Esophagus squamous epithelium (tissue), 5 donors: ENCODE measurements around the gene ARL5A. TPM values are rescaled to one million over a fixed set of nuclear protein-coding genes. Genes with fewer than 3 reads are reported as not detected.

Experiments used
- DNase-seq: peaks from one replicate; lab custom pipeline; 2025; lab: John Stamatoyannopoulos, UW
- H3K27ac ChIP-seq, 4 donors: fragments of 200-600 bp; sonication (generic); one replicate each; pipeline ENCODE4 v1.5.1; 2016 to 2019; ENCODE audit warnings: mild to moderate bottlenecking in 1 of 4
- H3K27me3 ChIP-seq, 4 donors: fragments of 200-600 bp; sonication (generic); 1 replicate in 3 of 4; 2 replicates in 1 of 4; pipeline versions ENCODE4 v1.5.1 to v1.6.0; 2017 to 2021; ENCODE audit warnings: antibody characterized with exemption in 1 of 4
- H3K36me3 ChIP-seq, 3 donors: fragments of 200-600 bp; sonication (generic); one replicate each; pipeline ENCODE4 v1.5.1; 2016 to 2019
- H3K4me1 ChIP-seq, 3 donors: fragments of 200-600 bp; sonication (generic); one replicate each; pipeline ENCODE4 v1.5.1; 2017 to 2019
- H3K4me3 ChIP-seq, 4 donors: fragments of 200-600 bp; sonication (generic); 1 replicate in 3 of 4; 2 replicates in 1 of 4; pipeline ENCODE4 v1.5.1; 2016 to 2019; ENCODE audit warnings: mild to moderate bottlenecking in 2 of 4, moderate library complexity in 1 of 4
- H3K9me3 ChIP-seq, 3 donors: fragments of 200-600 bp; sonication (generic); one replicate each; pipeline ENCODE4 v1.5.1; 2016 to 2019
- POLR2A ChIP-seq, 4 donors: fragments of 450-650 bp; IDR thresholded peaks; one replicate each; pipeline ENCODE4 v1.6.1; 2017; ENCODE audit warnings: antibody characterized with exemption in 4 of 4, mild to moderate bottlenecking in 4 of 4, moderate library complexity in 3 of 4
- WGBS, 2 donors: methylation state at CpG; one replicate each; pipeline ENCODE4 v1.1.5; 2018; 5-methylcytosine and 5-hydroxymethylcytosine counted together
- intact Hi-C: fragments of 100-400 bp; cut with DNase I; formaldehyde crosslinking; loops from one replicate; pipeline ENCODE4 v1.15.0; 2022
- total RNA-seq, 4 donors: library from RNA; depleted of rRNA; stranded (reverse); fragments of >200 nt; gene quantifications; one replicate each; pipeline ENCODE4 v1.1.0, GENCODE V29; 2016
- TF ChIP-seq, protein P1 (sequence below), 6 experiments: fragments of 450-650 bp in 4 of 6; fragments of 200-600 bp in 2 of 6; sonication (generic) in 2 of 6; IDR thresholded peaks; one replicate each; pipeline ENCODE4 v1.5.1; 2016 to 2019; ENCODE audit warnings: antibody characterized with exemption in 6 of 6, mild to moderate bottlenecking in 4 of 6, moderate library complexity in 4 of 6
- donor health status: DM: yes; HTN: yes; CAD: no.

The ARL5A gene
- total RNA-seq, 4 donors from 2014 or later: 41.8 to 81.5 (median 47.2) TPM

DNA sequence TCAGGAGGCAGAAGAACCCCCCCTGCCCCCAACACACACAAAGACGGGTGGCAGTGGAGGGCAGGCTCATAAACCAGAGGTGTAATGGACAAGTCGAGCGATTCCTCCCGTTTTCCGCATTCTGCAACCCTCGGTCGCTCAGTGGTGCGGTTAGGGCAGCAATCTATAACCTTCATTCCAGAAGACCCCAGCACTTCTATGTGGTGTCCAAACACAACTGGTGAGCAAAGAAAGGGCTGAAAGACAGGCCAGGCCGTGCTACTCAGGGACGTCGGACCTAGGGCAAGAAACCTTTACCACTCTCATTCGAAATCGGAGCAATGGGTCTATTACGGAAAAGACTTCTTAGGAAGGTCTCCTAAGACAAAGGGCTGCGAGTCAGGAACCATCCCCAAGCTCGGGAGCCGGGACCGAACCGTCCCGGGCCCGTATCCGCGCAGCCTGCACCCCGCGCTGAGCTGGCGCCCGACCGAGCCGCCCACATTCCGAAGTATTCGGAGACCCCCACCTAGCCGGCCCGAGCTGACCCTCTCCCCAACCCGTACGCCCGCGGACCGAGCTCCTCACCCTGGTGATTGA, 568 bp downstream of the ARL5A start:
- H3K27me3 ChIP-seq: no peaks in the 10 kb centered on the region
- 1% methylated on average over 21 to 38 of the region's 38 CpGs for WGBS, 2 donors
- intact Hi-C loops: no loop called here
- H3K4me1 ChIP-seq: peaks cover 6 to 55% (median 24%) of the 10 kb centered on the region in 3 donors
- H3K36me3 ChIP-seq: no peaks in the 10 kb centered on the region
- peak overlapping the region; percentile 66 to 93 (median 80) for H3K4me3 ChIP-seq
- no peaks in the 10 kb centered on the region for H3K9me3 ChIP-seq
- no peak for DNase-seq
- TF ChIP-seq, protein P1, sequence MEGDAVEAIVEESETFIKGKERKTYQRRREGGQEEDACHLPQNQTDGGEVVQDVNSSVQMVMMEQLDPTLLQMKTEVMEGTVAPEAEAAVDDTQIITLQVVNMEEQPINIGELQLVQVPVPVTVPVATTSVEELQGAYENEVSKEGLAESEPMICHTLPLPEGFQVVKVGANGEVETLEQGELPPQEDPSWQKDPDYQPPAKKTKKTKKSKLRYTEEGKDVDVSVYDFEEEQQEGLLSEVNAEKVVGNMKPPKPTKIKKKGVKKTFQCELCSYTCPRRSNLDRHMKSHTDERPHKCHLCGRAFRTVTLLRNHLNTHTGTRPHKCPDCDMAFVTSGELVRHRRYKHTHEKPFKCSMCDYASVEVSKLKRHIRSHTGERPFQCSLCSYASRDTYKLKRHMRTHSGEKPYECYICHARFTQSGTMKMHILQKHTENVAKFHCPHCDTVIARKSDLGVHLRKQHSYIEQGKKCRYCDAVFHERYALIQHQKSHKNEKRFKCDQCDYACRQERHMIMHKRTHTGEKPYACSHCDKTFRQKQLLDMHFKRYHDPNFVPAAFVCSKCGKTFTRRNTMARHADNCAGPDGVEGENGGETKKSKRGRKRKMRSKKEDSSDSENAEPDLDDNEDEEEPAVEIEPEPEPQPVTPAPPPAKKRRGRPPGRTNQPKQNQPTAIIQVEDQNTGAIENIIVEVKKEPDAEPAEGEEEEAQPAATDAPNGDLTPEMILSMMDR (IDR thresholded peaks at IDR 0.05): no peak
- no peak for TF ChIP-seq POLR2A (IDR thresholded peaks at IDR 0.05)
- H3K27ac ChIP-seq: peak overlapping the region; percentile 90 to 92 (median 91)

DNA sequence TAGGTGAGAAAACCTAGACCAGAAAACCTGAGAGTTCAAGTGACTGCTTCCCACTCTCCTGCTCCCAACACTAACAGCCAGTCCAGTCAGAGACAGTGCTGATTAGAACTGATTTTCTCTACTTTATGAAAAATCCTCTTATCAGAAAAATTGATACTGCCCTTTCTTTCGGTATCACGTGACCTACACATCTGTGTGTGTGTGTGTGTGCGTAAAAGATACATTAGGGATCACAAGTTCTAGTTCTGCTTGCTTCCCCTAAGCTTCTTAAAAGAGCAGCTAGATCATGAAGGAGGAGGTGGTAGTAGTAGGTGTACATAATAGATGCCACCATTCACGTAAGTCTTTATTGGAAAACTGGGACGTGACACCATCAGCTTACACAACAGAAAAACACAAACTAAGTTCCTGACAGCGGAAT, 1.5 kb downstream of the ARL5A start:
- 20 to 34% methylated on average over 6 of the region's 6 CpGs for WGBS, 2 donors
- H3K4me1 ChIP-seq: peaks cover 6 to 59% (median 24%) of the 10 kb centered on the region in 3 donors

DNA sequence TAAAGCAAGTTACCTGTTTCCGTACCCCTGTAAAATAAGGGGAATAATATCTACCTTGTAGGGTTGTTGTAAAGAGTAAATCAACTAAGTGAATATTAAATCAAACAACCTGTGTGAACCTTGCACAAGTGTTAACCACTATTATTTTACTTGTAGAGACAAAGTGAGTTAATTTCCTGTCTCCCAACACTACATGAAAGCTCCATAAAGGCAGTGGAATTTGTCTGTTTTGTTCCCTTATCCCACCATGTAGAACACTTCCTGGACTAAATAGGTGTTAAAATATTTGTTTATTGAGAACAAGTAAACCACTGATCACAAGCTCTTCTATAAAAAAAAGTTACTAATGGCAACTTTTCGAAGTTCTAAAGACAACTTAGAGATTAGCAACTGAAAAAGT, 3.3 kb downstream of the ARL5A start:
- no peaks in the 10 kb centered on the region for H3K36me3 ChIP-seq
- intact Hi-C loops: no loop called here
- 58 to 65% methylated on average over 2 of the region's 2 CpGs for WGBS, 2 donors
- DNase-seq: no peak
- H3K4me1 ChIP-seq: peaks cover 6 to 64% (median 24%) of the 10 kb centered on the region in 3 donors
- H3K4me3 ChIP-seq: no peak overlapping the region
- H3K9me3 ChIP-seq: no peaks in the 10 kb centered on the region
- no peaks in the 10 kb centered on the region for H3K27me3 ChIP-seq
- TF ChIP-seq, protein P1 (IDR thresholded peaks at IDR 0.05): no peak
- TF ChIP-seq POLR2A (IDR thresholded peaks at IDR 0.05): no peak
- peak overlapping the region in 1 of 4 donors; percentile 9 for H3K27ac ChIP-seq

More for the DNA sequence above, 1.5 kb downstream of the ARL5A start:
- Histone ChIP-seq H3K9me3 (no peaks in the 10 kb centered on the region), H3K36me3 (no peaks in the 10 kb centered on the region), H3K27ac (peak overlapping the region in 2 of 4 donors; percentile 91), H3K27me3 (no peaks in the 10 kb centered on the region), H3K4me3 (peak overlapping the region; percentile 66 to 93 (median 80))
- DNase-seq: no peak
- TF ChIP-seq, protein P1 (IDR thresholded peaks at IDR 0.05): no peak
- TF ChIP-seq POLR2A (IDR thresholded peaks at IDR 0.05): no peak
- intact Hi-C loops: no loop called here

DNA sequence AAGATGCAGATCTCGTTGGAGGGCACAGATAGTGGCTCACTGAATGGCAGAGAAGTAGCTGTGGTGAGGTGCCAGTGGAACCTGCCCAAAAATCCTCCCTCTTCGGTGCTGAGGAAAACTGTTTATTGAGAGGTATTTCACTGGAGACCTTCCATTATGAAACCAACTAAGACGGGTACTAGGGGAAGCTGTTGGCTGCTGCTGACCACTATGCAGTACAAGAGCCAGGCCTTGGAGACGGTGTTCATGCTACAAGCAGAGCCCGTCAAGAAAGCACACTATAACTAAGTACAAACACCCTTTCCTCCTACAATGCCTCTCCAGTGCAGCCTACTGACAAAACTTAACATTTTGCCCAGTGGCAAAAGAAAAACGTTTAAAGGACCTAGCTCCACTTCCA, 4.6 kb downstream of the ARL5A start:
- Histone ChIP-seq H3K4me3 (no peak overlapping the region), H3K9me3 (no peaks in the 10 kb centered on the region), H3K4me1 (peaks cover 6 to 60% (median 20%) of the 10 kb centered on the region in 3 donors), H3K36me3 (no peaks in the 10 kb centered on the region), H3K27me3 (no peaks in the 10 kb centered on the region), H3K27ac (no peak overlapping the region)
- 56 to 66% methylated on average over 6 of the region's 6 CpGs for WGBS, 2 donors
- TF ChIP-seq, protein P1 (IDR thresholded peaks at IDR 0.05): no peak
- no peak for TF ChIP-seq POLR2A (IDR thresholded peaks at IDR 0.05)
- DNase-seq: no peak
- intact Hi-C loops: no loop called here

DNA sequence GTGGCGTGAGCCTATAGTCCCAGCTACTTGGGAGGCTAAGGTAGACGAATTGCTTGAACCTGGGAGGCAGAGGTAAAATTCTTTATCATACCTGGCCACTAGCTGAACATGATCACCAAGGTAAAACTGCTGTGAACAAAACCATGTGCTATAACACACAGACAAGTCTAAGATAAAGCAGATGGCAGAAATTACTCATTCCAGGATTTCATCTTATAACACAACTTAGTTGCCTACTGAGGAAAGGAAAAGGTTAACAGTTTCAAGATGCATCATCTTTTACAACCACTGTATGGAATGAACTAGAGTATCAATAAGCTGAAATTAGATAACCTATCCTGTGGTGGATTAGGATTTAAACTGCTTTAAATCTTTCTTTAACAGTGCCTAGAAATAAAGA, 8.3 kb downstream of the ARL5A start:
- no peak overlapping the region for H3K4me3 ChIP-seq
- TF ChIP-seq, protein P1 (IDR thresholded peaks at IDR 0.05): no peak
- no peak for TF ChIP-seq POLR2A (IDR thresholded peaks at IDR 0.05)
- H3K27me3 ChIP-seq: no peaks in the 10 kb centered on the region
- H3K9me3 ChIP-seq: no peaks in the 10 kb centered on the region
- DNase-seq: no peak
- H3K4me1 ChIP-seq: peaks cover 0 to 38% (median 7%) of the 10 kb centered on the region in 3 donors
- no peak overlapping the region for H3K27ac ChIP-seq
- intact Hi-C loops: no loop called here
- H3K36me3 ChIP-seq: peaks cover 0 to 17% (median 0%) of the 10 kb centered on the region in 3 donors
- 94 to 95% methylated on average over 2 of the region's 2 CpGs for WGBS, 2 donors
